ENCODE data around the gene DMD.

Gene DMD

DNA sequence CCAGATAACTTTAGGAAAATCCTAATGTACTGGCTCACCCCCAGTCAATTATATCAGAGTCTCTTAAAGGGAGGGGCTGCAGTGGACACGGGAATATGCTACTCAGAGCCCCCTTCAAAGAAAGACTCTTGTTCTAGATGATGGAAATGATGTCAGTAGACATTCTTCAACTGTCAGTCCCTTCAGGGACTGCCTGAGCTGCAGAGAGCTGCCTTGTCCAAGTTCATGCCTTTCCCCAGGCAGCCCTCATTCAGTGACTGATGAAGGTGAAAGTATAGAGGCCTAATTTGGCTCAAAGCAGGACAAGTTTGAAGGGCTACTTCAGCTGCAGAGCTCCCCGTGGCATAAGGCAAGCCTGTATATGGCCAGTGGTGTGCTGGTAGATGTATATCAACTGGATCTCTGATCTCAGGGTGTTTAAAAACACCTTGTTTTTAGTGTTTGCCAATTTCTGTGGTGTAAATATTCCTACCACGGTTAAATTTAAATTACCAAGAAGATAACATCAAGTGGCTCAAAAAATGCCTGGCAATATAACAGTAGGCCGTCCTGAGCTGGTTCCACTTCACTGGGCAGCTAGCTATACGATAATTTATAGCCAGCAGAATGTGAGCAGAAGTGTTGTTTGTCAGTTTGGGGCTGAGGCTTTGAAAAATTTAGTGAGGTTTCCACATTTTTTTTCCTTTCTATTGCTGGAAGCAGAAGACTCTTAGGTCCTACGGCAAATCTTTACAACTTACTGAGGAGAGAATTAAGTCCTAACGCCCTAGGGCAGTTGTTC, 1390.7 kb downstream of the DMD start:
- H3K4me3 ChIP-seq (ENCODE audit: low read depth in 1 of 2, low read length in 2 of 2): no peak overlapping the region
- ATAC-seq (ENCODE audit: insufficient read depth, low read depth): no peak
- H3K4me2 ChIP-seq (ENCODE audit: insufficient read depth, low read length): no peak overlapping the region
- H3K4me1 ChIP-seq (ENCODE audit: insufficient read depth, low read length): no peaks in the 10 kb centered on the region
- H4K20me1 ChIP-seq (ENCODE audit: insufficient read depth, low read length): no peaks in the 10 kb centered on the region
- no peak overlapping the region for H3K9ac ChIP-seq (ENCODE audit: low read depth, low read length)
- H3K27me3 ChIP-seq (ENCODE audit: insufficient read depth, low read length, poor library complexity): no peaks in the 10 kb centered on the region
- H3K36me3 ChIP-seq (ENCODE audit: insufficient read depth, low read length): no peaks in the 10 kb centered on the region
- H3K79me2 ChIP-seq (ENCODE audit: insufficient read depth, low read length): no peaks in the 10 kb centered on the region
- H2AFZ ChIP-seq (ENCODE audit: low read depth, low read length): no peak overlapping the region
- no peak for DNase-seq
- H3K27ac ChIP-seq (ENCODE audit: low read length): no peak overlapping the region
- H3K9me3 ChIP-seq (ENCODE audit: insufficient read depth, low read length, severe bottlenecking): no peaks in the 10 kb centered on the region
- TF ChIP-seq, protein P1, sequence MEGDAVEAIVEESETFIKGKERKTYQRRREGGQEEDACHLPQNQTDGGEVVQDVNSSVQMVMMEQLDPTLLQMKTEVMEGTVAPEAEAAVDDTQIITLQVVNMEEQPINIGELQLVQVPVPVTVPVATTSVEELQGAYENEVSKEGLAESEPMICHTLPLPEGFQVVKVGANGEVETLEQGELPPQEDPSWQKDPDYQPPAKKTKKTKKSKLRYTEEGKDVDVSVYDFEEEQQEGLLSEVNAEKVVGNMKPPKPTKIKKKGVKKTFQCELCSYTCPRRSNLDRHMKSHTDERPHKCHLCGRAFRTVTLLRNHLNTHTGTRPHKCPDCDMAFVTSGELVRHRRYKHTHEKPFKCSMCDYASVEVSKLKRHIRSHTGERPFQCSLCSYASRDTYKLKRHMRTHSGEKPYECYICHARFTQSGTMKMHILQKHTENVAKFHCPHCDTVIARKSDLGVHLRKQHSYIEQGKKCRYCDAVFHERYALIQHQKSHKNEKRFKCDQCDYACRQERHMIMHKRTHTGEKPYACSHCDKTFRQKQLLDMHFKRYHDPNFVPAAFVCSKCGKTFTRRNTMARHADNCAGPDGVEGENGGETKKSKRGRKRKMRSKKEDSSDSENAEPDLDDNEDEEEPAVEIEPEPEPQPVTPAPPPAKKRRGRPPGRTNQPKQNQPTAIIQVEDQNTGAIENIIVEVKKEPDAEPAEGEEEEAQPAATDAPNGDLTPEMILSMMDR (IDR thresholded peaks at IDR 0.05; ENCODE audit: borderline replicate concordance, extremely low read depth, low read length, poor library complexity, severe bottlenecking): no peak
- no peak for TF ChIP-seq EZH2 (IDR thresholded peaks at IDR 0.05; ENCODE audit: borderline replicate concordance, low read depth, low read length, severe bottlenecking)

DNA sequence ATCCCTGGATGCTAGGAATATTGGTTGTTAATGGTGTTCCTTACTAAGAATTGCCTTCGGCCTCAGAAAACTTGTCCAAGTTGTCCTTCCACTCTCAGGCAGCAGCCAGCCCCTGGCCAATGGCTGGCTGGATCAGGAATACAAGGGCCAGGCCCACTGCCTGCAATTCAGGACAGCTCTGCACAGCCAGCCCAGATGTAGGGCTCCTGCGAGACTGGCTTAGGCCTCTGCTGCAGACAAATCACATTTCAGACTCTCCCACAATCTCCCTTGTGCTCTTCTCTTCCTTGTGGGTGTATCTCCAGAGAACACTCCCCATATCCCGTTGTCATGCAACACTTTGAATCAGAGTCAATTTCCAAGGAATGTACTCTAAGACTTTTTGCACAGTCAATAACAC, 1391.9 kb downstream of the DMD start:
- H3K4me2 ChIP-seq (ENCODE audit: insufficient read depth, low read length): no peak overlapping the region
- DNase-seq: no peak
- H3K4me1 ChIP-seq (ENCODE audit: insufficient read depth, low read length): no peaks in the 10 kb centered on the region

DNA sequence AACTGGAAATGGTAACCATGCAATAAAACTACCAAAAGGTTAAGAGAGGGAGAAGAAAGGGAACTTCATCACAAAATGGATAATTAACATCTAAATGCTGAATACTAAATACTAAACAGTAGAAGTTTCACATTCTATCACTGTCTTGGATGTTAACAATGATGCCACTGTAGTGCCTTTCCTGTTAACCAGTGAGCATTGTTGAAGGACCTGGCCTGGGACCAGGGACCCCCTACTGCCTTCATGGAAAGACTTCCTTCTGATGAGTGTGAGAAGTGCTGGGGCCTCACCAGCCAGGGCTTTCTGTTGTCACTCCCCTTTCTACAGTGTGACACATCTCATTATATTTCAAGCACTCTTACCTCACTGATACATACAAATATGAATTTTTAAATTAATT, 1400.2 kb downstream of the DMD start:
- Histone ChIP-seq H3K4me3 (ENCODE audit: low read depth in 1 of 2, low read length in 2 of 2) (no peak overlapping the region), H4K20me1 (ENCODE audit: insufficient read depth, low read length) (no peaks in the 10 kb centered on the region), H3K36me3 (ENCODE audit: insufficient read depth, low read length) (no peaks in the 10 kb centered on the region), H3K9ac (ENCODE audit: low read depth, low read length) (no peak overlapping the region), H3K79me2 (ENCODE audit: insufficient read depth, low read length) (no peaks in the 10 kb centered on the region), H3K4me1 (ENCODE audit: insufficient read depth, low read length) (no peaks in the 10 kb centered on the region), H3K27ac (ENCODE audit: low read length) (no peak overlapping the region), H3K4me2 (ENCODE audit: insufficient read depth, low read length) (no peak overlapping the region), H2AFZ (ENCODE audit: low read depth, low read length) (no peak overlapping the region), H3K27me3 (ENCODE audit: insufficient read depth, low read length, poor library complexity) (no peaks in the 10 kb centered on the region), H3K9me3 (ENCODE audit: insufficient read depth, low read length, severe bottlenecking) (no peaks in the 10 kb centered on the region)
- no peak for DNase-seq
- TF ChIP-seq, protein P1 (IDR thresholded peaks at IDR 0.05; ENCODE audit: borderline replicate concordance, extremely low read depth, low read length, poor library complexity, severe bottlenecking): no peak
- TF ChIP-seq EZH2 (IDR thresholded peaks at IDR 0.05; ENCODE audit: borderline replicate concordance, low read depth, low read length, severe bottlenecking): no peak
- ATAC-seq (ENCODE audit: insufficient read depth, low read depth): no peak

More for the DNA sequence above, 1391.9 kb downstream of the DMD start:
- H3K9ac ChIP-seq (ENCODE audit: low read depth, low read length): no peak overlapping the region
- no peak for TF ChIP-seq EZH2 (IDR thresholded peaks at IDR 0.05; ENCODE audit: borderline replicate concordance, low read depth, low read length, severe bottlenecking)
- TF ChIP-seq, protein P1 (IDR thresholded peaks at IDR 0.05; ENCODE audit: borderline replicate concordance, extremely low read depth, low read length, poor library complexity, severe bottlenecking): no peak
- no peak for ATAC-seq (ENCODE audit: insufficient read depth, low read depth)
- no peak overlapping the region for H2AFZ ChIP-seq (ENCODE audit: low read depth, low read length)
- no peaks in the 10 kb centered on the region for H4K20me1 ChIP-seq (ENCODE audit: insufficient read depth, low read length)
- no peaks in the 10 kb centered on the region for H3K36me3 ChIP-seq (ENCODE audit: insufficient read depth, low read length)
- no peaks in the 10 kb centered on the region for H3K9me3 ChIP-seq (ENCODE audit: insufficient read depth, low read length, severe bottlenecking)
- H3K4me3 ChIP-seq (ENCODE audit: low read depth in 1 of 2, low read length in 2 of 2): no peak overlapping the region
- no peaks in the 10 kb centered on the region for H3K27me3 ChIP-seq (ENCODE audit: insufficient read depth, low read length, poor library complexity)
- no peaks in the 10 kb centered on the region for H3K79me2 ChIP-seq (ENCODE audit: insufficient read depth, low read length)
- no peak overlapping the region for H3K27ac ChIP-seq (ENCODE audit: low read length)

Measured in DND-41 (cell line).